ENCODE data around the gene ODAD4. TPM values are rescaled to one million over a fixed set of nuclear protein-coding genes. Genes with fewer than 3 reads are reported as not detected.

ODAD4 gene
- total and polyA plus RNA-seq, 2 of the 4 experiments (the other 2 are of a cell fraction) = 0.38 to 0.54 TPM

DNA sequence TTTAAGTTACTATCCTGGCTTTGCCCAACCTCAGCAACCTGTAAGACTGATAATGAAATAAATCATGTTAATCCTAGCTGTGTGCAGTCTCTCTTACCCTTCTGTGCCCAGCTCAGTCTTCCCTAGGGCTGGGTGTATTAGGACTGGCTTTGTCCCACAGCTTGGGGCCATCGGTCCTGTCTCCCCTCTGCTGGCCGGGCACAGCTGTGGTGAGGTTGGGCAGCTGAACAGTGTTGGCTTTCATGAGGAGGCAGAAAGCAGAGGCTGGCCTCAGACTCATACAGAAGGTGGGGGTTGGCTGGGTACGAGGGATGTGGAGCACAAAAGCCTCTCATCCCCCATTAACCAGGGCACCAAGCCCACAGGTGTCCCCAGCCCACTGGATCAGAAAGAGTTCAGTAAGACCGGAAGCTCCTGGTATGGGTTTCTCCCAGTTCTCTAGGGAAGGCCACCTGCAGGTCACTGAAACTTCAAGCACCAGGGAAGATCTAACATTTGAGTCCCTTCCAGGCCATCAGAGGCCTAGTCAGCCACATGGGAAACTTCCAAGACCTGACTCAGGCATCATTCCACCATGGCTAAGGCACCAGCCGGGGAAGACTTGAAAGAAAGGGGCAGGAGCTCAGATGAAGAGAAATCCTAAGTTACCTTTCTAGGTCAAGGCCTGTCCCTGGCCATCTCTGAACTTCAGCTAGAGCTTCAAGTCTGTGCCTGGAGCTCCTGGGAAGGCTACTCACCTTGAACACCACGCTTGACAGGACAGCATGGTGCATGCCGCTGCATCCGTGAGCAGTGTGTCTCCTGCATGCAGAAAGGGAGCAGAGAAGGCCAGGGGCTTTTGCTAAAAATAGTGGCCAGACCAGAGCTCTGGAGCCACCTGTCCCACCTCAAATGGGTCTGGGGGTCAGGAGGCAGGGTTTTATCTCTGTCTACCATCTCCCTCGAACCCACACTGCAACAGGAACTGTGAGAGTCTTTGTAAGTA is 45.0 kb downstream of the ODAD4 start:
- ChIA-PET CTCF (no interaction called here), POLR2A (ENCODE audit: unreplicated experiment) (no interaction called here)
- H3K4ac ChIP-seq (ENCODE audit: low read depth, low read length) = no peak overlapping the region
- H3K18ac ChIP-seq (ENCODE audit: low read depth, low read length) = no peak overlapping the region
- intact Hi-C loops (cut with micrococcal nuclease) (no loop called here), in situ Hi-C loops (cut with MboI; ENCODE audit: low sequenced_read_pairs) (no loop called here), dilution Hi-C loops (cut with HindIII; ENCODE audit: low sequenced_read_pairs, unreplicated experiment) (no loop called here)
- no peak overlapping the region for H3K14ac ChIP-seq (replicated peaks; ENCODE audit: low read depth, low read length)
- no peak overlapping the region for H3K9ac ChIP-seq (ENCODE audit: low read depth, low read length)
- no peak overlapping the region for H3K4me2 ChIP-seq (ENCODE audit: low read depth, low read length)
- H3K27ac ChIP-seq (ENCODE audit: insufficient read depth, low read length) = no peak overlapping the region
- H3K9me1 ChIP-seq (ENCODE audit: insufficient read depth, low read length) = peaks cover 5% of the 10 kb centered on the region; the same call in 1 of the 2 replicates
- no peaks in the 10 kb centered on the region for H3K27me3 ChIP-seq (ENCODE audit: control insufficient read depth, insufficient read depth, low read length)
- H3K4me3 ChIP-seq (ENCODE audit: insufficient read depth, low read depth, low read length) = no peak overlapping the region
- H3K23ac ChIP-seq (ENCODE audit: low read depth, low read length) = no peak overlapping the region
- H2AK5ac ChIP-seq (ENCODE audit: low read depth, low read length) = no peak overlapping the region
- peak overlapping the region; percentile 60 for H2AK9ac ChIP-seq (replicated peaks; ENCODE audit: low read depth, low read length, poor library complexity)
- TF ChIP-seq MXI1 (IDR thresholded peaks at IDR 0.05; ENCODE audit: borderline replicate concordance, low read depth, low read length) = 0 out of 2 replicates have a peak, but pooled peaks have one; percentile 22
- TF ChIP-seq, protein P1, sequence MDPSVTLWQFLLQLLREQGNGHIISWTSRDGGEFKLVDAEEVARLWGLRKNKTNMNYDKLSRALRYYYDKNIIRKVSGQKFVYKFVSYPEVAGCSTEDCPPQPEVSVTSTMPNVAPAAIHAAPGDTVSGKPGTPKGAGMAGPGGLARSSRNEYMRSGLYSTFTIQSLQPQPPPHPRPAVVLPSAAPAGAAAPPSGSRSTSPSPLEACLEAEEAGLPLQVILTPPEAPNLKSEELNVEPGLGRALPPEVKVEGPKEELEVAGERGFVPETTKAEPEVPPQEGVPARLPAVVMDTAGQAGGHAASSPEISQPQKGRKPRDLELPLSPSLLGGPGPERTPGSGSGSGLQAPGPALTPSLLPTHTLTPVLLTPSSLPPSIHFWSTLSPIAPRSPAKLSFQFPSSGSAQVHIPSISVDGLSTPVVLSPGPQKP (IDR thresholded peaks at IDR 0.05; ENCODE audit: borderline replicate concordance, low read depth, low read length) = no peak
- H3K4me1 ChIP-seq (ENCODE audit: control insufficient read depth, insufficient read depth, low read length) = no peaks in the 10 kb centered on the region; the same call in 1 of the 2 replicates
- peaks cover 48% of the 10 kb centered on the region for H4K20me1 ChIP-seq (ENCODE audit: insufficient read depth, low read length)
- H4K5ac ChIP-seq (ENCODE audit: low read depth, low read length) = no peak overlapping the region
- peak; percentile 69 for DNase-seq
- no peak overlapping the region for H3K56ac ChIP-seq (ENCODE audit: extremely low read depth, insufficient read depth, low read length)
- BruUV-seq (replicated peaks) = no TSS peak
- H2BK120ac ChIP-seq (ENCODE audit: low read depth, low read length) = no peak overlapping the region
- no peaks in the 10 kb centered on the region for H3K9me3 ChIP-seq (ENCODE audit: control insufficient read depth, insufficient read depth, low read length)
- no peak overlapping the region for H2BK15ac ChIP-seq (ENCODE audit: low read depth, low read length)
- H3K79me1 ChIP-seq (ENCODE audit: low read depth in 1 of 2, low read length in 2 of 2) = peaks cover 20 to 59% of the 10 kb centered on the region in 2 experiments
- peak; percentile 42 for ATAC-seq (ENCODE audit: low read depth)
- peaks cover 69% of the 10 kb centered on the region for H3K36me3 ChIP-seq (ENCODE audit: control insufficient read depth, insufficient read depth, low read length)
- 80% methylated on average over 4 of the region's 9 CpGs; no CpG with 5 or more reads in 1 of the 2 experiments for WGBS, 2 experiments (ENCODE audit: extremely low coverage in 2 of 2, insufficient read length in 1 of 2)
- no peak overlapping the region for H2BK20ac ChIP-seq (ENCODE audit: low read depth, low read length)
- no peak overlapping the region for H4K91ac ChIP-seq (ENCODE audit: insufficient read depth, low read depth, low read length)
- H2BK5ac ChIP-seq (ENCODE audit: low read depth, low read length, poor library complexity, severe bottlenecking) = no peak overlapping the region
- no peak overlapping the region for H2AFZ ChIP-seq (replicated peaks; ENCODE audit: low read length, poor library complexity)
- H4K8ac ChIP-seq (ENCODE audit: low read depth in 2 of 2, low read length in 2 of 2) = no peak overlapping the region
